ENCODE data around the gene TYSND1.
A peak's percentile ranks its signal among the peaks of the same experiment; 100 is the strongest.
"Not testable (repeated sequence)": the region's sequence is repeated elsewhere in the genome, so short reads cannot be mapped to it uniquely, and the experiment has no call there.

TYSND1 gene

DNA sequence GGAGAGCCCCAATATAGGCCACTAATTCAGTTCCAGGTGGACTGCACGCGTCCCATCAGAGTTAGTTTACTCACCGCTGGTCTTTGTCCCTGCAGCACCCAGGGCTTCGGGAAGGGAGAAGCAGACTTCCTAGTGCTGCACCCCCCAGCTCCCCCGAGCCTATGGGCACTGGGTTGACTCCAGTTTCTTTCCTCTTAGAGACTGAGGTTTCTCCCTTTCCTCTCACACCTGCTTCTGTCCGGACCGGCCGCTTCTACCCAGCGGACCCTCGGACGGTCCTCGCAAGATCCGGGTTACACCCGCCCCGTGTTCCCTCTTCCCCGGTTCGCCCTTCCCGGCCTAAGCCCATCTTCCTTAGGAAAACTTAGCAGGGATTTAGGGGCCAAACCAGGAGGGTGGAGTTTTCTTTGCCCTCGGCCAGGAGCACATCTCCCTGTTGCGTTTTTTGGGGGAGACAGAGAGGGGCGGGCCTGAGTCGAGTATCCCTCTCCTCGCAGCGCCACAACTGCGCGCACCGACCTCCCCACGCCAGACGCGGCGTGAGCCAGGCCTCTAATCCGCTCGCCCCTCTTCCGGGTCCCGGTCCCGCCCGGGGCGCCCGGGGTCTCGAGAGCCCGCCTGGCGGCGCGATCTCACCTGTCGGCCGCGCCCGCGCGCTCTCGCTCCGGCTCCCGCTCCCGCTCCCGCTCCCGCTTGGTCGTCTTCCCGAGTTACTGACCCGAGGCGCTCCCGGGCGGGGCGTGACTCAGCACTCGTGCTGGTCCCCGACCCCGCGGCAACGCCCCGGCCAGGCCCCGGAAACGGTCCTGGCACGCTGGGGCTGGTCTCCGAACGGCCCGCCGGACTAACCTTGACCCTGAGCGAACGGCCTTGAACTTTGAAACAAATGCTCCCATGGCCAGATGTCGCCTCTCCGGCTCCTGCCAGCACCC is 14.1 kb downstream of the TYSND1 start, which contains the start of gene AIFM2:
Gene AIFM2 (minus strand): TSS at position 728 of the 932 bp plus-strand sequence. CDS start 8,741 bp downstream, outside the sequence.
- peak; percentile 61 for DNase-seq

DNA sequence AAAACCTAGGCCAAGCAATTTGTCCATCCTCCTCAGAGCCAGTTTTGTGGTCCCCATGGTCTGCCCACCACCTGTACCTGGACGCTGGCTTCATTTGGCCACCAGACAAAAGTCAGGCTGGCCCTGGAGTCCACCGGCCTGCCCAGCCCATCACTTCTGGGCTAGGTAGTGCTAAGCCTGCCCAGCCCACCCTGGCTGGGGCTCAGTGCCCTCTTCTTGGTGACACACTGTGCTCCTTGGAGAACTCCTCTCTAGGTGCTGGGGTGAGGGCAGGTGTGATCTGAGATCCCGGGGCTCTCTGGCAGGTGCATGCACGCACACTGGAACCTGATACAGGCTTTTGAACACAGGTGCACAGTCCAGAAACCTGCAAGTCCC is 15.0 kb downstream of the TYSND1 start:
- no peak for DNase-seq

DNA sequence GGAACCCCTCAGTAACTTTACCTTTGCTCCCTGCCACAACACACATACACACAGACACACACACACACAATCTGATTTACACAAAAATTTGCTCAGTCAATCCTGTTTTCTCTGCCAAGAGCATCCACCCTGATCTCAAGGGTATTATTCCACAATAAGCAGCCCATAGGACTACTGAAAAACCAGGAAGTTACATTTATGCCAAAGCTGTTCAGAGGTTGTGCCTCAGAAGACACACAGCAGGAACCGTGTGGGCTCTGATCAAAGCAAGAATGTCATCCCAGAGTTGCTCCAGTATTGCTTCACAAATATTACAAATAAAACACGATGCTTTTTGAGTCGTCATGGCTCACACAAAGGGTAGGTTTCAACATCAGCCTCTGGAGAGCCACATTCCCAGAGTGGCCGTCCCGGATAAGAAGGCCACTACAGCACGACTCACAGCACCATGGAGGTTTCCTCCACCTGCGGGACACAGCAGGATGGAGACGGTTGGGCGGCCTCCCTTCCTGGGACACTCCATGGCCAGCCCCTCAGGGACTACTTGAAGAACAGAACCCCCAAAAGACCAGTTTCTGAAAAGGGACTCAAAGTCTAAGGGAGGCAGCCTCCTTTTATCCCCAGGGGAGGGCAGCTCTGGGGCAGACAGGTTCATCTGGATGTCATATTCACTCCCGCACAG is 15.5 kb downstream of the TYSND1 start:
- no peak for DNase-seq

DNA sequence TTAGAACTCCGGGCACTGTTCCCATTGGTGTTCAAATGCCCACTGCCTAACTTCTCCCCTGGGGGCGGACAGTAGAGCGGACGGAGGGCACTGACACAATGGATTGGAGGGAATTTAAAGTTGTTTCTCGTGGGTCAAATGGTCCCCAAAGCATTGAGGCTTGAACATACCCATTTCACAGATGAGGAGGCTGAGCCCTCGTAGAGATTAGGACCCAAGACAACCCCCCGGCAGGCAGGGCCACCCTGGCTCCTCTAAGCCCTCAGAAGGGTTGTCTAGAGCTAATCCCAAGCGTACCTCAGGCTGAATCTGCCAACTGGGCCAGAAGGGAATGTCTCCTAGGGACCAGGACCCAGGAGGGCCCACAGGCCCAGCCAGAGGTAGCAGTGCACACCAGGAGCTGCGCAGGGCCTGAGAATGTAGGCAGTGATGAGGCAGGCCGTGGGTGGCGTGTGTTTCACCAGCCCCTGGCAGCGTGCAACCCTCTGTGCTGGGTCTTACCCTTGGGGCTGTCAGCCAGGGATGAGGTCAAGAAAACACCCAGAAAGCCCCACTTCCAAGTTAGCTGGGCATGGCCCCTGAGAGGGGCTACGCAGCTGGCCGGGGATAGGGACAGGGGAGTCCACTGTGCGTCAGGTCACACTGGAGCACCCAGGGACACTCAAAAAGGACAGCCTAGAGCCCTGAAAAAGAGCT is 19.7 kb downstream of the TYSND1 start:
- no peak for DNase-seq

DNA sequence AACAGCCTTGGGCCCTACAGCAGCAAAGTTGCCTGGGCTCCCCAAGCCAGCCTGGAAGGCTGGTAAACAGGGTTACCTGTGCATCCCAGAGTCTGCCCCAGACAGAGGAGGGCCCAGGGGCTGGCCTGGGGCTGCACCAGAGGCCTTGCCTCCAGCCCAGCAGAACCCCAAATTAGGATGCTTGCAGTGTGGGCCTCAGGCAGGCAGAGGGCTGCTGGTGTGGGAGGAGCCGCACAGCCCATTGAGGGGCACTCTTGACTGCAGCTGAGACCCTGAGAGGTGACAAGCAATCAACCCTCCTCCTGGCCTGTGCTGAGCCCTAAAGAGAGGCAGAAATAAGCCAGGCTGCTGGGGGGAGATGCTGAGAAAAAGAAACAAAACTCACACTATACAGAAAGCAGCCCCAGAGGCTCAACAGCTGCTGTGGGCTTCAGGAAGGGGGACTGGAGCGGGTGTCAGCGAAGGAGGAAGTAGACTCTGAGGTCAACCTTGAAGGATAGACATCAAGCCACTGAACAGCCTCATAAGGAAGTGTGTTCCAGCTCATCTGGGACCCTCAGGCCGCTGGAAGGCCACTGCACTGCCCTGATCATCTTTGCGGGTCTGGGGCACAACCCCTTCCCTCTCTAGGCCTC is 20.5 kb downstream of the TYSND1 start:
- DNase-seq = no peak

DNA sequence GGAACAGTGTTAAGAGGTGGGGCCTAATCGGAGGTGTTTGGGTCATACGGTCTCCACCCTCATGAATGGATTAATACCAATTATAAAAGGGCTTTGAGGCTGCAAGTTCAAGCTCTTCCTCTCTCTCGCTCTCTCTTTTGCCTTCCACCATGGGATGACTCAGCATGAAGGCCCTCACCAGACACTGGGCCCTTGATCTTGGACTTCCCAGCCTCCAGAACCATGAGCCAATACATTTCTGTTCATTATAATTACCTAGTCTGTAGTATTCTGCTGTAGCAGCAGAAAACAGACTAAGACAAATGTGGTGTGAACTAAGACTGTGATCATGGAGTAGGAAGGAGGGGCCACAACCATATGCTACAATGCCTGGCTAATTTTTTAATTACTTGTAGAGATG is 21.6 kb downstream of the TYSND1 start:
- DNase-seq = no peak

DNA sequence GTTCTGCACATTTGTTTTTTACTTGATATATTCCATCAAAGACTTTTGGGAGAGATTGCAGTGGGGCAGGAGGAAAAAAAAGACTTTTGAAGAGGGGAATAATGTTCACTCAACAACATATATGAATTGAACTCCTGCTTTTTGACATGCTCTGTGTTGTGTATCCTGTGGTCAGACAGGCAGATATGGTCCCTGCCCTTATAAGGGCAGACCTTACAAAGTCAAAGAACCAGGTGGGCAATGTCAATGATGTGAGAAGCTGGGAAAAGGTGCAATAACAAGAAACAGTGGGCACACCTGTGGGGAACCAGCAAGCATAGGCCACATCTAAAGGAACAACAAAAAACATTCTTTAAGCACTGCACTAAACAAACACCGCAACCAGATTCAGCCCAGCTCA is 22.1 kb downstream of the TYSND1 start:
- no peak for DNase-seq

DNA sequence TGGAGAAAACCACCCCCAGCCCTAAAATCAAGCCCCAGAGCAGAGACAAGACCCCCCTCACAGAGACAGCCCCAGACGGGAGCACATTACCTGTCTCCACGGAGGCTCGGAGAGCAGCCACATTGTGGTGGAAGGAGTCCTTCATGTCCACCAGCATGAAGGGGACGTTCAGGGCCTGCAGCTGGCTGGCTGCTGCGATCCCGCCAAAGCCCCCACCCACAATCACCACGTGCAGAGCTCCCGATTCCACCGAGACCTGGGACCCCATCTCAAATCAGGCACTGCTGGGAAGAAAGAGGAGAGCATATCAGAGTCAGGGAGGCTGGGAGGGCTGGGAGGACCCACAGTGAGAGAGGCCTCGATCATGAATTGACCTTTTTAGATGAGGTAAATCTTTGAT is 22.7 kb downstream of the TYSND1 start:
- DNase-seq = no peak

DNA sequence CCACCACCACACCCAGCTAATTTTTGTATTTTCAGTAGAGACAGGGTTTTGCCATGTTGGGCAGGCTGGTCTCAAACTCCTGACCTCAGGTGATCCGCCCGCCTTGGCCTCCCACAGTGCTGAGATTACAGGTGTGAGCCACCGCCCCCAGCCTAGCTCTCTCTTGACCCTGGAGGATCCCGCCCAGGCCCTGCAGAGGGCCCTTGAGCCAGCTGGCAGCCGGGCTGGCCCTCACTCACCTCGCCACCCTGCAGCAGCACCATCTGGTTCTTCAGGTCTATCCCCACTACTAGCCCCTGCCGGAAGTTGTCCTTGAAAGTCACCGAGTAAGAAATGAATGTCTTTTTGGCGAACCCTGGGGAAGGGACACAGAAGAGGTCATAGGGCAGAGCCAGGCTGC is 23.3 kb downstream of the TYSND1 start:
- DNase-seq = not testable (repeated sequence)

DNA sequence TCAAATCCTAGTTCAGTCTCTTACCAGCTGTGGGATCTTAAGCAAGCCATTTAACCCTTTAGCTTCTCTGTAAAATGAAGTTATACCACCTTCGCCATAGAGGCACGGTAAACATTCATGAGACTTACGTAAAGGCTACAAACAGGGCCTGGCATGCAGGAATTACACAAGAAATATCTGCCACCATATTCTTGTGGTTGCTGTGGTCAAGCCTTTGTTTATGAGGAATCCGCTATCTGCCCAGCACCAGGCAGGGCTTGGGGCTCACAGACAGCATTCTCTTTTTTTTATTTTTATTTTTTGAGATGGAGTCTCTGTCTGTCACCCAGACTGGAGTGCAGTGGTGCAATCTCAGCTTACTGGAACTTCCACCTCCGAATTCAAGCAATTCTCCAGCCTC is 23.8 kb downstream of the TYSND1 start:
- no peak for DNase-seq

DNA sequence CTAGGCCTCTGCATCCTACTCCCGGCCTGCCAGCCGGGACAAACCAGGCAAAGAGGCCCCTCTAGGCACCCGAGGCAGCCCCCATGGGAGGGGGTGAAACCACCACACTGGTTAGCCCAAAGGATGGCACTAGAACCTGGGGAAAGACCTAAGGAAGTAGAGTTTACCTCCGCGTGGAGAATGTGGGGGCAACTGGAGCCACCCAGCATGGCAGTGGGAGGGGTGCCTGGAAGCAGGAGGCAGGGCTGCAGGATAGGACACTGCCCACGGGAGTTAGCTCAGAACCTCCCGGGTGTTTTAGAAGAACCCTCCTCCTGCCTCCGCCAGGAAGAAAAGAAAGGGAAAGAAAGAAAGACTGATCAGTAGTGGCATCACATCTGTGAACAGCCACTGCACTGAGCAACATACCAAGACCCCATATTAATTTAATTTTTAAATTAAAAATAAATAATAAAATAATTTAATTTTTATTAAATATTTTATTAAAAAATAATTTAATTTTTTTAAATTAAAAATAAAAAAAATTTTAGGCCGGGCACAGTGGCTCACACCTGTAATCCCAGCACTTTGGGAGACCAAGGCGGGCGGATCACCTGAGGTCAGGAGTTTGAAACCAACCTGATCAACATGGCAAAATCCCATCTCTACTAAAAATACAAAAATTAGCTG is 25.1 kb downstream of the TYSND1 start:
- no peak for DNase-seq

DNA sequence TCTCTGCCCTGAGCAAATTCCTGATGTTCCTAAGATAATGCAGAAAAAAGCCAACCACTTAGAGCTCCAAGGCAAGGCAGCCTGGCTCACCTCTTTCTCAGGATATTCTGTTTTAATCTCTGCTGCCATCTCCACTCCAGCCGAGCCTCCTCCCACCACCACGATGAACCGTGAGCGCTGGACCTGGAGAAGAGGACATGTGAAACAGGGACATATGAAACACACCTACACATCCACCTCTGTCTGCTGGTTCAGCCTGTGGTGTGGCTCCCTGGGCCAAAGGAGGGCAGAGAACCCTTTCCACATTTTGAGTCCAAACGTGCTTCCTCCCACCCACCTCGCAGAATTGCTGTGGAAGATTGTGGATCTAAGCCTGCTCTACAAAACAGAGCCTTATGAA is 26.1 kb downstream of the TYSND1 start:
- DNase-seq = no peak

DNA sequence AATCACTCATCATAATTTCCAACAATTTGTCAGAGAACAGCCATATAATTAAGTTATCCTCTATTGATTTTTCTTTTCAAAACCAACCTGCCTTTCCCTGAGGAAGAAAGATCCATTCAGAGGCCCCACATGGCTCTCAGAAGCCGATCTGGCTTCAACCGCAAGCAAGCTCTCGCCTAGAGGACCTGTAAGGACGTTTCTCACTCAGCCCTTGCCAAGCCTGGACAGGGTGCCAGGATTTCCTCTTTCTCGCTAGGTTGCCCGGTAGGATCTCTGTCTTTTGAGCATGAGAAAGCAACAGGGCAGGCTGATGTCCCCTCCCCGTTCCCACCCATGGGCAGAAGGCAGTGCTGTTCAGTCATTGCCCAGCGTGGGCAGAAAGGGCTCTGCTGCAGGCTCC is 26.9 kb downstream of the TYSND1 start:
- DNase-seq = no peak

DNA sequence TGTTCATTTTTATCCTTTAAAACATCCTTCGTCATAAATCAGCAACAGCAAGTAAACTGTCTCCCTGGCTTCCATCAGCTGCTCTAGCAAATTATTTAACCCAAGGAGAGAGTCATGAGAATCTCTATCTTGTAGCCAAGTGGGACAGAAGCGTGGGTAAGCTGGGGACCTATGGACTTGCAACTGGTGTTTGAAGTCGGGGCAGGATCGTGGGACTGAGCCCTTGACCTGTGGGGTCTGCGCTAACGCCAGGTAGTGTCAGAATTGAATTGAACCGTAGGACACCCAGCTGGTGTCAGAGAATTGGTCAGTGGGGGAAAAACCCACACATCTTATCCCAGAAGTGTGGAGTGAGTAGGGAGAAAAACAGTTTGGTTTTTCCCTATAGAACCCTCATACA is 27.3 kb downstream of the TYSND1 start:
- no peak for DNase-seq

DNA sequence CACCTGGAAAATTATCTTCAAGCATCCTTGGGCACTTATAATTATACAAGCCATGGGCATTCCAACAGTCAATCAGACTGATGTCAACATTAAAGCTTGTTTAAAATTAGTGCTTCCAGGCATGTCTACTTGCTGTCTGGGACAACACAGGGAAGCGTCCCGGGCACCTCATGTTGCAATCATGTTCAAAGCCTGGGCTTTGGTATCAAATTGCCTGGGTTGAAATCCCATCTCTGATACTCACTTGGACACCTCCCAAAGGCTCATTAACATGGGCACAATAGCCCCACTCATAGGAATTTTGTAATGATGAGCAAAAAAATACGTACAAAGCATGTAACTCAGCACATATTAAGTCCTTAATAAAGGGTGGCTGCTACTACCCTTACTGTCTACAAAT is 28.3 kb downstream of the TYSND1 start:
- DNase-seq = no peak

DNA sequence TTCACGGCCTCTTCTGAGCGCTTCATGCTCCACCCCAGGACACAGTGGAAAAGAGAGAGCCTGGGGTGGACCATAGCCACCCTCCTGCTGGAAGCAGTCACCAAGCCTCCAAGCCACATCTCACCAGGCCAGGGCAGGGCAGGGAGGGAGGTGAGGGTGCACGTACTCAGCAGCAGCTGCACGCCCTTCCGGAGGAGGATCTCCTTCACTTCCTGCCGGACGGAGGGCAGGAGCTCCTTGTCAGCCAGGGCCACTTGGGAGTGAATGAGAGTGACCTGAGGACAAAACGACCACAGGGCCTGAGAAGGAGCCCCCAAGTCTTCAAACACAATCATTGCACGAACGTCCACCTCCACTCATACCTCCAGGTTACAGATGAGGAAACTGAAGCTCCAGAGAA is 28.9 kb downstream of the TYSND1 start:
- DNase-seq = no peak

DNA sequence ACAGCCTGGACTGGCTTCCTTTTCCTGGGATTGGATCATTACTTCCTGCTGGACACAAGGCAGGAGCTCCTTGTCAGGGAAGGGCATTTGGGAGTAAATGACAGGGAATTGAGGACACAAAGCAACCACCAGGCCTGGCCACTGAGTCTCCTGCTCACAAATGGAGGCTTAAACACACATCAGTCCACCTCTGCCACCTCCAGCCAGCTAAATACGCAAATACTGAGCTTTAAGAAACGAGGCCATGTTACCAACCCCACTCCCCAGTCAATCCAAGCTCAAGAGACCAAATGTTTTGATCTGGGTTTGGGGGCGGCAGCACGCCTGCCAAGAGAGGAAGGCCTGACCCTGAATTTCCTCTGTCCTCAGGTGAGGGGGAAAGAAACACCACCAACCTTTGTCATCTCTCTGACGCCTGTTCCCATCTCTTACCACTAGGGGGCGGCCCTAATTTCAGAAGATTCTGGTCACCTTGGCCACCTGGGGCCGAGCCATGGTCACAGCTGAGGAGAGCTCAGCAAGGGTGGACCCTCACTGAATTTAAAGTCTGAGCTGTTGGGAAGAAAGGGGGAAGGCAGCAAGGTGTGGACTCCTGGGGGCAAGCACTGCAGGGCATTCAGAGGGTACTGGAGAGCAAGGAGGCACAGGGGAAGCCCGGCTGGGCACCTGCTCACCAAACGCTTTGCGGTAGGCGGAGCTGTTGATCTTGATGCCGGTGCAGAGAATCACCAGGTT is 30.4 kb downstream of the TYSND1 start:
- DNase-seq = peak; percentile 67

DNA sequence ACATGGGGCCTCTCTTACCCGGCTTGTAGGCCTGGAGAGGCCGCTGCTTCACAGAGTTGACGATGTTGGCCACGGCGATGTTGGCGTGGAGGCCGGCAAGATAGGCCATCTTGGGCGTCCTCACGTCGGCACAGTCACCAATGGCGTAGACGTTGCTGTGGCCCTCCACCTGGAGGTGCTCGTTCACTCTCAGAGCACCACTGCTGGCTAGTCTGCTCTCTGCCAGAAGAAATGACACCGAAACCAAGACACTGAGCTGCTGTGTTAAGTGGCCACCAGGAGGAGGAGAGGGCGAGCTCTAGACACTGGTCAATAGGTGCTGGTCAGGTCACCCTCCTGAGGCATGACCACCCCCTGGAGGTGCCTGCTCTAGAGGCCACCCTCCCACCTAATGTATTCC is 31.6 kb downstream of the TYSND1 start:
- no peak for DNase-seq

DNA sequence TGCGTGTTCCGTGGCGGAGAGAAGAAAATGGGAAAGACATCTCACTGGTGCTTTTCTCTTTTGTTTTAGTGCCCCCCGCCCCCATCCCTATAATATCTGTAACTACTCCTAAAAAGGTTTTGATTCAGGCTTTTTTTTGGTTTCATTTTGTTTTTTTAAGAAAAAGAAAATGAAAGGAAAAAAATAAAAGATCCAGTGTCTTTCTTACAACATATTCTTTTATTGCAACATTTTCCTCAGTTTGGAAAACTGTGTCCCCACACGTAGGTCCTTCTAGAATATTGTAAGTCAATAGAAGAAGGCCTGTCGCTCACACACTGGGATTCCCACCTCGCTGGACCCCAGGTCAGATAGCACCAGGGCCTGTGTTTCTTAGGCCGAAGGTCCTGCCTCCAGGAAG is 34.4 kb downstream of the TYSND1 start:
- DNase-seq = no peak

DNA sequence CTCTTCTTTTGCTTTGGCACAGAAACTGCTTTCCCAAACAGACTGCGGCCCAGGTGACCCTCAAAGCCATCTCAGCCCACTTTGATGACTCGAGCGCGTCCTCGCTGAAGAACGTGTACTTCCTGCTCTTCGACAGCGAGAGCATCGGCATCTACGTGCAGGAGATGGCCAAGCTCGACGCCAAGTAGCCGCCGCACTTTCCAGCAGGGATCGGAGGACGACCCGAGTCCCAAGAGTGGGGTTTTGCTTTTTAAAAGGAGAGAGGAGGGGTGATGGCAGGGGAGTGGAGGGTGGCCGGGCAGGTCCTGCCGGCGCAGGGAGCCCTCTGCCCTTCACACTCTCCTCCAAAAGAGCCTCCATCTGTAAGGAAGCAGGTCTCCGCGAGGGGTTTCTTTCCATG is 35.0 kb downstream of the TYSND1 start:
- no peak for DNase-seq

DNA sequence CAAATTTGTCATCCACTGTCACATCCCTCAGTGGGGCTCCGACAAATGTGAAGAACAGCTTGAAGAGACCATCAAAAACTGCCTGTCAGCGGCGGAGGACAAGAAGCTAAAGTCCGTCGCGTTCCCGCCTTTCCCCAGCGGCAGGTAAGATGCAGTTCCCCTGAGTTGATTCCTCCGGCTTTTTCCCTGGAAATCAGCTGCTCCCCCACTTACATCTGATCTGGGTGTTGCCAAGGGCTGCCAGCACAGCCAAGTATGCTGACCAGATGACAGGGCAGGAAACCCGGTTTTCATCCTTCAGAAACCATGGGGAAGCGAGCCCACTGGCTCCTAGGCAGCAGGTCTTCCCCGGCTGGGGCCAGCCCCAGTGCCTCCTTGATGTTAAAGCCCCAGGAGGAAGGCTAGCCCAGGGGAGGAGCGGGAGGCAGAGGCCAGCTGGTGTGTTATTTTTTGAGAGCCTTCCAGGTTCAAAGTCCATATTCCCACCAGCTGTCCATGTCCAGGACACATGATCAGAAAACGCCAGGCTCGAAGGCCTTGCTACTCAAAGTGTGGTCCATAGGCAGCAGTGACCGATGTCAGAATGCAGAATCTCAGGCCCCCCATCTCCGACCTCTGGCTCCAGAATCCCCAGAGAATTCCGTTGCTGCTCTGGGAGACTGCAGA is 37.3 kb downstream of the TYSND1 start:
- no peak for DNase-seq
